ENCODE results near the gene MTHFSD.

Gene MTHFSD

DNA sequence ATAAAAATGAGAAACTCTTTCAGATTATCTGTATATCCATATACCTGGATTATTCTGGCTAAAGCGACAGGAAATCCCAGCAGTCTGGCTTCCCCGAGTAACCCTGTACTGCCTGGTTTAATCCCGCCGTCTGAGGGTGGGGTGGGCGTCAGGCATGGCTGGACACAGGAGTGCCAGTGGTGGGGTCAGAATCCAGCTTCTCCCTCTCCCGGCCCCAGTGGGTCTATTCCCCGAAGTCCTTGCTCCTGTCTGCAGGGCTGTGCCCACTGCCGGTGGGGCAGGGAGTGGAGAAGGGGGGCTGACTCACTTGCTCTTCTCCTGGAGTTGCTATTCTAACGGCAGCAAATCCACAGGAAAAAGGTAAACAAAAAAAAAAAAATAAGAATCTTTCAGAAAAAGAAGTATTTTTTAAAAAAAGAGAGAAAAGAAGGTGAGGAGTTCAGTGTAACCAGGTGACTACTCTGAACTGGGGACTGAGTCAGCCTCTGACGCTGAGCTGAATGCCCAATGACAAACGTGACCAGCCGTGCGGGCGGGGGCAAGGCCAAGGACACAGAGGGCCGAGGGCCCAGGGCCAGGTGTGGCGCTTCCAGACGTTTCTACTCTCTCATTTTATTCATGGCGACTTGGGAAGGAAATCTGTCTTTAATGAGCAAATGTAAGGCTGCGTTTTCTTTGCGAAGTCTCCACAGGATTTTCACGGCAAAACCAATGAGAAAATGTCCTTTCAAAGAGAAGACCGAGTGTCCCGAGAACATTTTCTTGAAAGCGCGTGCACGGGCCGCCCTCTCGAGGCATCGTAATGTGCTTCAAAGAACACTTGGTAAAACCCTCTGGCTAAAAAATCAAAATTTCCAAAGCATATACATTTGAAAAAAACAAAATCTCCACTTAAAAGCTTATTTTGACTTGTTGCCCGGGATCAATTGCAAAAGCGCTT lies 24.5 kb downstream of the MTHFSD start:
- DNase-seq (ENCODE audit: low spot score): no peak

DNA sequence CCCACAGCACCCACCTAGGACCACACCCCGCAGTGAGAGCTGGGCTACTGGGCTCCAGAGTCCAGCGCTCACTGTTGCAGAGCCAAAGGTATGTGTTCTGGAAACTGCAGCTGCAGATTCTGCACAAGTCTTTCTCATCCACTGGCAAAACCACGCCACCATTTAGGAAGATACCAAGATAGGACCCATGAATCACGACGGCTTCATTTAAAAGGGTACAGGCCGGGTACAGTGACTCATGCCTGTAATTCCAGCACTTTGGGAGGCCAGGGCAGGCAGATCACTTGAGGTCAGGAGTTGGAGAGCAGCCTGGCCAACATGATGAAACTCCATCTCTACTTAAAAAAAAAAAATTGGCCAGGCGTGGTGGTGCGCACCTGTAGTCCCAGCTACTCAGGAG lies 25.9 kb downstream of the MTHFSD start:
- DNase-seq (ENCODE audit: low spot score): no peak

GRCh38 chr16:86528061-86528929 lies 26.7 kb downstream of the MTHFSD start:
- no peak for DNase-seq (ENCODE audit: low spot score)

GRCh38 chr16:86527366-86527765 lies 27.7 kb downstream of the MTHFSD start:
- no peak for DNase-seq (ENCODE audit: low spot score)

GRCh38 chr16:86525696-86526095 lies 29.3 kb downstream of the MTHFSD start:
- no peak for DNase-seq (ENCODE audit: low spot score)

DNA sequence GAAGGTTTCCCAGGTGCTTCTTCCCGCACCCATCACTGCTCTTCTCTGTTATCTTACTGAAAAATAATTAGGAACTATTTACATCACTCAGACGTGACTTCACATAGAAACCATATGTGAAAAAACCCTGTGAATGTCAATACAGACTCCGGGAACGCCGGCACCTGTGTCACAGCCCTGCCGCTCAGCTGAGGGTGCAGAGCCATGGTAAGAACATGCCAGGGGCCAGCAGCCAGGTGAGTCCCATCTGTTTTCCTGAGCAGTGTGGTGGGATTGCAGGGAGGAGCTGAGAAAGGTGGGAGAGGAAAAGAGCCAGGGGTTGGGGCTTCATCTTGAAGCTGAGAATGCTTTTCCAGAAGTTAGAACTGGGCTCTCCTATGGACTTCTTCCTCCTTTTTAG lies 31.0 kb downstream of the MTHFSD start:
- DNase-seq (ENCODE audit: low spot score): no peak

GRCh38 chr16:86523166-86523740 lies 31.8 kb downstream of the MTHFSD start:
- DNase-seq (ENCODE audit: low spot score): no peak

DNA sequence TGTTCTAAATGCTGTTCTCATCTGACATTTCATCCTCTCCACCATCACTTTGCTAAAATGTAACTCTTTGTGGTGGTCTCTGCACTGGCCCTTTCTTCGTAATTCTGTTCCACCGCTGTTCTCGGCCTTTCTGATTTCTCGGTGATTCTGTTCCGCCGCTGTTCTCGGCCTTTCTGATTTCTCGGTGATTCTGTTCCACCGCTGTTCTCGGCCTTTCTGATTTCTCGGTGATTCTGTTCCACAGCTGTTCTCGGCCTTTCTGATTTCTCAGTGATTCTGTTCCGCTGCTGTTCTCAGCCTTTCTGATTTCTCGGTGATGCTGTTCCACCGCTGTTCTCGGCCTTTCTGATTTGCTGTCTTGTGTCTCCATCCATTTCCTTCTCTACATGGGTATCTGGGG lies 32.4 kb downstream of the MTHFSD start:
- no peak for DNase-seq (ENCODE audit: low spot score)

GRCh38 chr16:86521236-86522197 lies 33.5 kb downstream of the MTHFSD start:
- no peak for DNase-seq (ENCODE audit: low spot score)

DNA sequence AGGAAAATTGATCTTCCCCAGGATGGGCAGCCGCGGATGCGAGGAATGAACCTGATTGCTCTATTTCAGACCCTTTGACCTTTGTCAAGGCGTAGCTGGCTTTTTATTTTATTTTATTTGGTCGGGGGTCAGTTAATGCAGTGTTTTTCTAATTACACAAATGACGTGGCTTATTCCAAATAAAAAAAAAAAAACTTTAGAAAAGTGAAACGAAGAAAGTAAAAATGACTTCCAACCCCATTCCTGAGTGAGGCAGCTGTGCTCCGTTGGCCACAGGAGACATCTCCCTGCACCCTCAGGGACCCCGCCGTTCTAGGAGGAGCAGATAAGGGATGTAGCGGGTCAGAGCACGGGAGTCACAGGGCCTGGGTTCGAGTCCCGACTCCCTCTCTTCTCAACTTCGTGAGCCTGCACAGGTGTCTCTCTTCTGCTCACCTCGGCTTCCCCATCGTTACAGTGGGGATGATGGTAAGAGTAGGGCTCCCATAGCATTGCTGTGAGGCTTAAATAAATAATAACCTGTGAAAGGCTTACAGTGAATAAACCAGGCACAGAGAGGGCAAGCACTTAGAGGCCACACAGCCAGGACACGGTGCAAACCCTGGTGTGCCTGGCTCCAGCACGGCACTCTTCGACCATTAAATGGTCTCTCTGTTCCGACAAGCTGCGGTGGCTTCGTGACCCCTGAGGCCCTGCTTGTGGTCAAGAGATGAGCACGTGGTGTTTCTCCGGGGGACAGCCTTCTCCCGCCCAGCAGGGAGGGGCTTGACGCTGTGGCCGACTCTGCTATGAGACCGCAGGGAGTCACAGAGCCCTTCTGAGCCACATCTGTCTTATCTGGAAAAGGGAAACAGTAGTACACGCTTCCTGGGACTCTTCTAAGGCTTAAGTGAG lies 34.5 kb downstream of the MTHFSD start:
- DNase-seq (ENCODE audit: low spot score): no peak

- peak; percentile 45 for DNase-seq (ENCODE audit: low spot score)
These were observed 35.3 kb downstream of the MTHFSD start for GRCh38 chr16:86519649-86520316.

GRCh38 chr16:86519007-86519648 lies 35.9 kb downstream of the MTHFSD start:
- no peak for DNase-seq (ENCODE audit: low spot score)

DNA sequence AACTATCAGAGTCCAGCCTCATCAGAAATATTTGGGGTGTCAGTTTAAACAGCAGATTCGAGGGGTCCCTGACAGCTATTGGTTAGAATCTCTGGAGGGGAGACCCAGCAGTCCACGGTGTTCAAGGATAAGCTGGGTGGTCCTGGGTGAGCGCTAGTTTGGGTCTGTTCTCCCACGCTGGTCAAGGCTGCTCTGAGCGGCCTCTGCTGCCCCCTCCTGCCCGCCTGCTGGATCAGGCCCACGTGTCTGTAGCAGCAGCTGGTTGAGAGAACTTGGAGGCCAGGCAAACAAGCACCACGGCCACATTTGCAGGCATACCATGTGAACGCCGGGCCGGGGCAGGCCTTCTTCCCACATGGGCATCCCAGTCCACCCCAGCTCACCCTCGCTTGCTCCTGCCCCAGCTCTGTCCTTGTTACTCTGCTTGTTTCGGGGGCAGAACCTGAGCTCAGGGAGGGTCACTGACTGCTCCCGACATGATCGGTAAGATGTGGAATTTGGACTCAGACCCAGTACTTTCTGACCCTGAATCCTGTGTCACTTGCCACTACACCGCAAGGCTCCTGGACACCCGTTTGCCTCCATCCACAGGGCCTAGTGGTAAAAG lies 37.3 kb downstream of the MTHFSD start:
- no peak for DNase-seq (ENCODE audit: low spot score)

- DNase-seq (ENCODE audit: low spot score): no peak
These were observed 38.0 kb downstream of the MTHFSD start for GRCh38 chr16:86517033-86517432.

- DNase-seq (ENCODE audit: low spot score): no peak
These were observed 38.4 kb downstream of the MTHFSD start for GRCh38 chr16:86516623-86517003.

- DNase-seq (ENCODE audit: low spot score): no peak
These were observed 39.0 kb downstream of the MTHFSD start for GRCh38 chr16:86515777-86516622.

DNA sequence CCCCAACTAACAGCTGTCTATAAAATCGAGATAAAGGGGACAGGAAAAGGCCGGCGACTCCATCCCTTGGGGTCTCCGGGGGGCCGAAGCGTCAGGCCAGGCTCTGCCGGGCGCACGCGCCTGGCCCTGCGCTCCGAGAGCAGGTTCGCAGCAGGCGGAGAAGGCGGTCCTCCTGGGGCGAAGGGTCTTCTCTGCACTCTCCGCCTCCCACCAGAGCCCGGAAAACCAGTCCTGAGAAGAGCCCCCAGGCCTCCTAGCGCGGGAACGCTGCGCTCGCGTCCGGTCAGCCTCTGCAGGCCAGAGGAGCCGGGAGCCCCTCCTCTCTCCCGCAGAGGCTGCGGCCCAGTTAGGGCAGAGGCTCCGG lies 39.6 kb downstream of the MTHFSD start:
- DNase-seq (ENCODE audit: low spot score): no peak

Measured in hematopoietic multipotent progenitor cell treated with erythropoietin and hydrocortisone succinate and interleukin-3 and kit ligand, for 17 days (in vitro differentiated cells).